GM19043 (cell line): ENCODE data around the gene ITGB4.

ENCODE experiments used
- ATAC-seq: cut with Tn5 transposase; IDR thresholded peaks from one replicate; pipeline ENCODE4 v1.9.1; 2021; ENCODE audit warnings: low read depth; ENCODE audit not compliant: unreplicated experiment

ITGB4 gene

GRCh38 chr17:75783069-75783783, 62.0 kb downstream of the ITGB4 start:
- ATAC-seq, result no peak

- no peak for ATAC-seq
These were observed 62.7 kb downstream of the ITGB4 start for GRCh38 chr17:75783803-75784472.

- no peak for ATAC-seq
These were observed 63.3 kb downstream of the ITGB4 start, which contains the start of gene UNK for GRCh38 chr17:75784473-75785015. UNK (plus strand) TSS chr17:75784806; CDS start chr17:75784881, 75 bp downstream.

DNA sequence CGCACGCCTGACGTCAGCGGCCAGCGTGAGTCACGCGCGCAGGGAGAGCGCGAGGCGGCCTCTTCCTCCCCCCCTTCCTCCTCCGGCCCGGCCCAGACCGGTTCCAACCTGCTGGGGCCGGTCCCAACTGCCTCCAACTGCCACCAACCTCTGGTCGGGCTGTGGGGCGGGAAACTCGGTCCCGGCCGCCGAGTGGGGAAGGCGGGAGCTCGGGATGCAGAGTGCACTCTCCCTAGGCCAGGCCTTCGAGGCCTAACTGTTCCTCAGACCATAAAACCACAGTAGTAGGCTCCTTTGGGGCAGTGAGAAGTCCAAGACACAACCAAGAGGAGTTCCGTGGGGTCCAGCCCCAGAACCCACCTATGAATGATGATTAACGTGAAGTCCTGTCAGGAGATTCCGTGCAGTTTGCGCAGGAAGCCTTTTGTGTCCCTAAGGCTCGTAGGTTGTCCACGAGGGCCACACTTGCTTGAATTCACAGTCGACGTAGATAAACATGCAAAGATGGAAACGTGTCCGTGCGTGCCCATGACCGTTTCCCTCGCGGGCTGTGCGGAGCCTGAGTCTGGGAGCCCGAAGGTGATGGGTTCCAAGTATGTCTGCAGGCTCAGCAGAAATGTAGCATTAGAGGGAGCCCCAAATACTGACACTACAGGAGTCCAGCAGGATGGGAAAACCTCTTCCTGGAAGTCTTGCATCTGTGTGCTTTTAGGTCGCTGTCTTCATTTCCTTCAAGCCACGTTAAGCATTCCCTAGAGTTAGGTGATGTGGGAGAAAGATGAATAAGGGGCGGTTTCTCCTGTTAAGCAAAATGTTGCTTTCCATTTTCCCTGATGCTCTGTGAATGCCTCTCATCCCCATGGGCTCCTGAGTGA, 64.0 kb downstream of the ITGB4 start:
- no peak for ATAC-seq

DNA sequence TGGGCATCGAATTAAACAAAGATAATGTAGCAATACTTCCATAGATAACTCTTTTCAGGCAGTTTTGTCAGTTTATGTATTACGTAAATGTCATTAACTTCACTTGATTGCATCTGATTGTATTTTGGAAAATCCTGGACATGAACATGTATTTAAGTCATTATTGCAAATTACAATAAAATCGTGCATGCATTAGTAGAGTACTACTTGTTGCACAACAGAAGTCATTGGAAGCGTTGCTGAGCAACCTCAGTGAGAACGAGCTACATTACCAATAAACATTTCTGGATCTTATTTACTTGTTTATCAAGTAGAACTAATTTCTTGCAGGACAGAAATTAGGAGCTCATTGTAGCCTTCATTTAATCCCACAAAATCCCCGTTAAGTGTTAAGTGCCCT, 70.0 kb downstream of the ITGB4 start:
- ATAC-seq, result no peak

GRCh38 chr17:75793460-75793859, 72.2 kb downstream of the ITGB4 start:
- ATAC-seq, result no peak

DNA sequence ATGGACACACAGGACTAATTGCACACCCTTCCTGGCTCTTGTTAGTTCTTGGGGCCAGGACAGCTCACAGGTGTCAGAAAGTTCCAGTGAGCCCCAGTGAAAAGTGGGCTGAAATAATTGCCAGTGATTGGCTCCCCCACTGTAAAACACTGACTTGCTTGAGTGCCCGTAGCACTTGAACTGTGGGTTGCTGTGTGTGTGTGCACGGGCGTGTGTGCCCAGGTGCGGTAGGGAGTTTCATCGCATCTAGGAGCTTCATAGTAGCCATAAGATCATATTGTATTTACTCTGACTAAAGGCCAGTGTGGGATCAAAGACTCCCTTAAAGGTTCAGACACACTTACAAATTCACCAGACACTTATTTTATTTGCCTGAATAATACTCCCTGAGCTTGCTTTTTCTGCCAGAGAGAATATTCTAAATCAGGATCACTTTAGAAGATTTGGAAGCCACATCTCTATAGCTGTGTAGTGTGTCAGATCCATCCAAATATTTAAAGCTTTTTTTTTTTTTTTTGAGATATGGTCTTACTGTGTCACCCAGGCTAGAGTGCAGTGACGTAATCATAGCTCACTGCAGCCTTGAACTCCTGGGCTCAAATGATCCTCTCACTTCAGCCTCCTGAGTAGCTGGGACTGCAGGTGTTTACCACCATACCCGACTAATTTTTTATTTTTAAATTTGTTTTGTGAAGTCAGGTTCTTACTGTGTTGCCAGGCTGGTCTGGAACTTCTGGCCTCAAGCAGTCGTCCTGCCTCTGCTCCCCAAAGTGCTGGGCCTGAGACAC, 74.8 kb downstream of the ITGB4 start:
- ATAC-seq, result no peak

GRCh38 chr17:75799402-75799801, 78.1 kb downstream of the ITGB4 start:
- ATAC-seq, result no peak

- ATAC-seq, result no peak
These were observed 82.6 kb downstream of the ITGB4 start for GRCh38 chr17:75803883-75804282.

DNA sequence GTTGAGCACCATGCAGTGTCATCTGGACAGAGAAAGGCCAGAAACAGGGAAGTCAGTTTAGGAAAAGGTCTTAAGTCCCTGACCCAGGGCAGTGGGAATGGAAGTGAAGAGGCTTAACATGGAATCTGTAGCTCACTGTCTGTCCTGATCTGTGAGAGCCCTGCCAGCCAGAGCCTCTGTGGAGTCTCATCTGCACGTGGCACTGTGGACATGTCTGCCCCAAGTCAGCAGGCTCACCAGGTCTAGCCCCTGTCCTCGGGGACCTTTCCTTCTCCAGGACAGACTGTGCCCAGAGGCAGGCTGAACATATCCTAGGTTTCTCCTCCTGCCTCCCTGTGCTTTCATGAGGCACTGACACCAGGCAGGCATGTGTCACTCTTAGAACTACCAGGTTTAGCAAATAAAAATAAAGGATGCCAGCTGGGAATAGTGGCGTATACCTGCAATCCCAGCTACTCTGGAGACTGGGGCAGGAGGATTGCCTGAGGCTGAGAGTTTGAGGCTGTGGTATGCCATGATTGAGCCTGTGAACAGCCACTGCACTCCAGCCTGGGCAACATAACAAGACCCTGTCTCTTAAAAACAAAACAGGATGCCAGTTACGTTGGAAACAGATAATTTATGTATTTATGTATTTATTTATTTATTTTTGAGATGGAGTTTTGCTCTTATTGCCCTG, 85.7 kb downstream of the ITGB4 start:
- no peak for ATAC-seq
